ENCODE data around the gene HPCAL4. TPM values are rescaled to one million over a fixed set of nuclear protein-coding genes. Genes with fewer than 3 reads are reported as not detected.

HPCAL4 gene
- total RNA-seq, 4 donors from 2014 or later, result 0.17 to 1.8 TPM; not detected in 2

DNA sequence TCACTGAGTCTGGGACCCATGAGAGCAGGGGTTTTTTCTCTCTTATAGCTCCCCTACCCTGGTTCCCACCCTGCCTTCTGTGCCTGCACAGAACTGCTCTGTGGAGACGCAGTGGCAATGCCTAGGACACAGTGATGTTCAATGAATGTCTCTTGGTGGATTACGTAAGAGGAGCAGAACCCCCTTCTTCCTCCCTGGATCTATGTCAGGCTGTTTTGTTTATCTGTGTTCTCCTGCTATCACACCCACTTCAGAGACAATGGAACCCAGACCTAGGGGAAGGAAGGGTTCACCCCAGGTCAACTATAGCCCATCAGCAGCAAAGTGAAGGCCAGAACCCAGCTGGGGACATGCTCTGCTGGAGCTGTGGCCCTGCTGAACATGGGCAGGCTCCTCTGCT is 2.0 kb downstream of the HPCAL4 start:
- no peak for ATAC-seq
- no CpG with 5 or more reads among the region's 2 CpGs for WGBS, 2 donors (ENCODE audit: low coverage in 1 of 2)
- TF ChIP-seq POLR2AphosphoS5 (IDR thresholded peaks at IDR 0.05), result no peak
- TF ChIP-seq, protein P1, sequence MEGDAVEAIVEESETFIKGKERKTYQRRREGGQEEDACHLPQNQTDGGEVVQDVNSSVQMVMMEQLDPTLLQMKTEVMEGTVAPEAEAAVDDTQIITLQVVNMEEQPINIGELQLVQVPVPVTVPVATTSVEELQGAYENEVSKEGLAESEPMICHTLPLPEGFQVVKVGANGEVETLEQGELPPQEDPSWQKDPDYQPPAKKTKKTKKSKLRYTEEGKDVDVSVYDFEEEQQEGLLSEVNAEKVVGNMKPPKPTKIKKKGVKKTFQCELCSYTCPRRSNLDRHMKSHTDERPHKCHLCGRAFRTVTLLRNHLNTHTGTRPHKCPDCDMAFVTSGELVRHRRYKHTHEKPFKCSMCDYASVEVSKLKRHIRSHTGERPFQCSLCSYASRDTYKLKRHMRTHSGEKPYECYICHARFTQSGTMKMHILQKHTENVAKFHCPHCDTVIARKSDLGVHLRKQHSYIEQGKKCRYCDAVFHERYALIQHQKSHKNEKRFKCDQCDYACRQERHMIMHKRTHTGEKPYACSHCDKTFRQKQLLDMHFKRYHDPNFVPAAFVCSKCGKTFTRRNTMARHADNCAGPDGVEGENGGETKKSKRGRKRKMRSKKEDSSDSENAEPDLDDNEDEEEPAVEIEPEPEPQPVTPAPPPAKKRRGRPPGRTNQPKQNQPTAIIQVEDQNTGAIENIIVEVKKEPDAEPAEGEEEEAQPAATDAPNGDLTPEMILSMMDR (IDR thresholded peaks at IDR 0.05), result no peak
- no peak for TF ChIP-seq EP300 (IDR thresholded peaks at IDR 0.05)
- TF ChIP-seq POLR2A (IDR thresholded peaks at IDR 0.05), result no peak
- Histone ChIP-seq H3K4me3 (no peak overlapping the region), H3K36me3 (no peaks in the 10 kb centered on the region), H3K27me3 (peaks cover 99% of the 10 kb centered on the region), H3K27ac (no peak overlapping the region), H3K9me3 (no peaks in the 10 kb centered on the region), H3K4me1 (peaks cover 0 to 20% (median 19%) of the 10 kb centered on the region in 3 donors)

DNA sequence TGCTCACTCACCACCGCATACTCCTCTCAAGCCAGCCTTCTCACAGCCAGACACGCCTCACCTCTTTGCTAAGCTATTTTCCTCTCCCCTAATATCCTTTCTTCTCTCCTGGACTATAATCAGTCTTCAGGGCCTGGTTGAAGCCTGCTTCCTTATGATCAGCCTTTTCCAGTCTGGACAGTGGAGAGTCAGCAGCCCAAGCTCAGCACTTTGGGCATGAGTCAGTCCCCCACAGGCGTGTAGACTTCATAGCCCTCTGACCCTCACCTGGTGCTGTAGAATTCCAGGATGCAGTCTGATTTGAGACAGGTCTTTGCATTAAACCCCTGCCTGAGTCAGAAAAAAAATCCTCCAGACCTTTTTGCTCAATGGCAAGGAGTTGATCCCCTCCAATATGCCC is 2.5 kb downstream of the HPCAL4 start:
- peaks cover 99% of the 10 kb centered on the region for H3K27me3 ChIP-seq
- TF ChIP-seq POLR2A (IDR thresholded peaks at IDR 0.05), result no peak
- H3K9me3 ChIP-seq, result no peaks in the 10 kb centered on the region
- ATAC-seq, result no peak
- H3K36me3 ChIP-seq, result no peaks in the 10 kb centered on the region
- 52 to 70% methylated on average over 3 of the region's 3 CpGs for WGBS, 2 donors (ENCODE audit: low coverage in 1 of 2)
- H3K4me1 ChIP-seq, result peaks cover 0 to 24% (median 19%) of the 10 kb centered on the region in 3 donors
- no peak overlapping the region for H3K4me3 ChIP-seq
- H3K27ac ChIP-seq, result no peak overlapping the region

DNA sequence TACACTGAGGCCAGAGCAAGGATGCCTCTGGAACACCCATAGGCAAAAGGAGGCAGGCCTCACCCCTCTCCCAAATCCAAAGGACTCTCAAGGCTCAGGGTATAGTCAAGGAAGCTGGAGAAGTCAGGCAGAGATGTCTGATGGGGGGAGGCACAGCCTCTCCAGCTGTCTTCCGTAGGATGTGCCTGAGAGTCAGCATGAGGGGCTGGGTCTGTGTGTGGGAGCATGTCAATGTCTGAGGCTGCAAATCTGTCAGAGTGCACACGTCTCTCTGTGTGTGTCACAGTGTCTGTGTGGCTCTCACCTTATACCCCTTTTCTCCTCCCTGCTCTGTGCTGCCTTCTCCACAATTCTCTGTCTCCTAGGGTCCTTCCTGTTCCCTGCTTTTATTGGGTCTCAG is 4.0 kb downstream of the HPCAL4 start:
- no peak overlapping the region for H3K4me3 ChIP-seq
- no peaks in the 10 kb centered on the region for H3K9me3 ChIP-seq
- H3K27me3 ChIP-seq, result peaks cover 99% of the 10 kb centered on the region
- TF ChIP-seq POLR2A (IDR thresholded peaks at IDR 0.05), result no peak
- TF ChIP-seq POLR2AphosphoS5 (IDR thresholded peaks at IDR 0.05), result no peak
- TF ChIP-seq, protein P1 (IDR thresholded peaks at IDR 0.05), result no peak
- no peak for TF ChIP-seq EP300 (IDR thresholded peaks at IDR 0.05)
- H3K4me1 ChIP-seq, result peaks cover 0 to 22% (median 15%) of the 10 kb centered on the region in 3 donors
- no peak overlapping the region for H3K27ac ChIP-seq
- no peak for ATAC-seq
- no peaks in the 10 kb centered on the region for H3K36me3 ChIP-seq
- 50 to 68% methylated on average over 2 of the region's 2 CpGs for WGBS, 2 donors (ENCODE audit: low coverage in 1 of 2)

DNA sequence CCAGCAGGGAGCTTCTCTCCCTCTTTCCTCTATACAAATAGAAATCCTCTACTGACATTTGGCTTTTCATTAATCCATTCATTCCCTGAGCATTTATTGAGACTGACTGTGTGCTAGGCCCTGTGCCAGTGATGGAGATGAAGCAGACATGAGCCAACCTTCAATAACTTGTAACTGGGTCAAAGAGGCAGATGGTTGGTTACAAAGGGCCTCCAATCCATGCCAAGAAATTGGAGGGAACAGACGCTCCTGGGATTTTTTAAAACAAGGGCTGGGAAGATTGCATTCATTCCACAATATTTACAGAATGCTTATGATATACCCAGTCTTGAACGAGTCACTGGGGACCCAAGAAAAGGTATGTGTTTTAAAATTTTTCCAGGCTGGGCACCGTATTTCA is 6.2 kb downstream of the HPCAL4 start:
- H3K4me1 ChIP-seq, result peaks cover 0 to 5% (median 0%) of the 10 kb centered on the region in 3 donors
- peaks cover 94% of the 10 kb centered on the region for H3K27me3 ChIP-seq
- H3K36me3 ChIP-seq, result no peaks in the 10 kb centered on the region
- WGBS, 2 donors (ENCODE audit: low coverage in 1 of 2), result 77 to 100% methylated on average over 1 to 3 of the region's 3 CpGs
- H3K9me3 ChIP-seq, result no peaks in the 10 kb centered on the region
- no peak overlapping the region for H3K27ac ChIP-seq
- TF ChIP-seq EP300 (IDR thresholded peaks at IDR 0.05) (no peak), POLR2AphosphoS5 (IDR thresholded peaks at IDR 0.05) (no peak), POLR2A (IDR thresholded peaks at IDR 0.05) (no peak)
- TF ChIP-seq, protein P1 (IDR thresholded peaks at IDR 0.05), result no peak
- ATAC-seq, result no peak
- no peak overlapping the region for H3K4me3 ChIP-seq

DNA sequence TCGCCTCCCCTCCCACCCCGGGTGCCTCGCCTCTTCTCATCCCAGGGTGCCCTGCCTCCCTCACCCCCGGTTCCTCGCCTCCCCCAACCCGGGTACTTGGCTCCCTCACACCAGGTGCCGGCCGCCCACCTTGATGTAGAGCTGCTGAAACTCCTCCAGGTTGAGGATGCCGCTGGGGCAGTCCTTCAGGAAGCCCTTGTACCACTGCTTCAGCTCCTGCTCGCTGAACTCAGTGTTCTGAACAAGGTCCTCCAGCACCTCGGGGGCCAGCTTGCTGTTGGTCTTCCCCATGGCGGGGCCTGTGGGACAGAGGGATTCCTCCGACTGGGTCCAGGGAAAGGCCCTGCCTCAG is 6.9 kb downstream of the HPCAL4 start:
- WGBS, 2 donors (ENCODE audit: low coverage in 1 of 2), result 100% methylated on average over 2 of the region's 13 CpGs; no CpG with 5 or more reads in 1 of the 2 donors
- H3K9me3 ChIP-seq, result no peaks in the 10 kb centered on the region
- no peaks in the 10 kb centered on the region for H3K36me3 ChIP-seq
- no peak for ATAC-seq
- H3K4me3 ChIP-seq, result no peak overlapping the region
- peaks cover 89% of the 10 kb centered on the region for H3K27me3 ChIP-seq
- H3K4me1 ChIP-seq, result peaks cover 0 to 5% (median 0%) of the 10 kb centered on the region in 3 donors
- TF ChIP-seq POLR2A (IDR thresholded peaks at IDR 0.05), result no peak
- no peak for TF ChIP-seq POLR2AphosphoS5 (IDR thresholded peaks at IDR 0.05)
- no peak for TF ChIP-seq EP300 (IDR thresholded peaks at IDR 0.05)
- TF ChIP-seq, protein P1 (IDR thresholded peaks at IDR 0.05), result no peak
- H3K27ac ChIP-seq, result no peak overlapping the region

Data from gastroesophageal sphincter (tissue), 4 donors.